HEK293 (cell line): Measurements from ENCODE around the gene IRAK1BP1.

Source experiments
- CTCF ChIA-PET: fragments of 350-600 bp; formaldehyde crosslinking; extraction: SDS; loops from one replicate; lab custom pipeline; 2021; ENCODE audit warnings: antibody characterized with exemption; lab: Yijun Ruan, JAX
- POLR2A ChIA-PET: fragments of 300-600 bp; formaldehyde crosslinking; extraction: SDS; loops from one replicate; lab custom pipeline; 2020; ENCODE audit warnings: antibody characterized with exemption, inconsistent platforms; lab: Yijun Ruan, JAX
- H3K27ac ChIP-seq: fragments of 200-500 bp; sonication (Bioruptor generic); 2 replicates; pipeline ENCODE4 v1.5.1; 2014; ENCODE audit warnings: low read depth, low read length, control low read depth, inconsistent platforms; ENCODE audit errors: extremely low read depth
- H3K36me3 ChIP-seq, 2 experiments: fragments of 200-500 bp in 1 of 2; sonication (Bioruptor generic) in 1 of 2; 1 replicate in 1 of 2; 2 replicates in 1 of 2; pipeline ENCODE4 v1.5.1; 2014 to 2017; ENCODE audit warnings: inconsistent platforms in 2 of 2, low read length in 2 of 2; ENCODE audit not compliant: control insufficient read depth in 2 of 2, insufficient read depth in 1 of 2
- H3K4me1 ChIP-seq: fragments of 200-500 bp; sonication (Bioruptor generic); 2 replicates; pipeline ENCODE4 v1.5.1; 2014; ENCODE audit warnings: mild to moderate bottlenecking, low read length, inconsistent platforms; ENCODE audit not compliant: control insufficient read depth, insufficient read depth
- H3K4me3 ChIP-seq: 2 replicates; pipeline ENCODE4 v1.5.1; 2011; ENCODE audit warnings: low read depth, mild to moderate bottlenecking, control low read depth, low read length, moderate library complexity
- H3K9me3 ChIP-seq: fragments of 200-500 bp; sonication (Bioruptor generic); 2 replicates; pipeline ENCODE4 v1.5.1; 2014; ENCODE audit warnings: low read depth, low read length, inconsistent platforms; ENCODE audit not compliant: control insufficient read depth, insufficient read depth
- CTCF ChIP-seq: fragments of 450-650 bp; formaldehyde crosslinking; IDR thresholded peaks from 2 replicates; pipeline ENCODE4 v1.5.1; 2016; ENCODE audit warnings: missing biosample characterization, missing genetic modification characterization
- FEZF1 ChIP-seq: fragments of 450-650 bp; formaldehyde crosslinking; IDR thresholded peaks from 2 replicates; pipeline ENCODE4 v1.5.1; 2016; ENCODE audit warnings: missing biosample characterization, missing genetic modification characterization
- GLIS2 ChIP-seq: fragments of 450-650 bp; formaldehyde crosslinking; IDR thresholded peaks from 2 replicates; pipeline ENCODE4 v1.5.1; 2016; ENCODE audit warnings: missing biosample characterization, missing genetic modification characterization
- KLF1 ChIP-seq: fragments of 450-650 bp; formaldehyde crosslinking; IDR thresholded peaks from 2 replicates; pipeline ENCODE4 v1.5.1; 2016; ENCODE audit warnings: missing biosample characterization, missing genetic modification characterization
- SCRT2 ChIP-seq: fragments of 450-650 bp; formaldehyde crosslinking; IDR thresholded peaks from 2 replicates; pipeline ENCODE4 v1.5.1; 2016; ENCODE audit warnings: missing biosample characterization, missing genetic modification characterization
- TCF7L2 ChIP-seq: IDR thresholded peaks from 2 replicates; pipeline ENCODE4 v1.6.1; 2011; ENCODE audit warnings: low read depth, mild to moderate bottlenecking, inconsistent platforms, low read length, moderate library complexity, borderline replicate concordance
- YY1 ChIP-seq: fragments of 450-650 bp; formaldehyde crosslinking; IDR thresholded peaks from 2 replicates; pipeline ENCODE4 v1.5.1; 2018; ENCODE audit warnings: missing biosample characterization, missing genetic modification characterization
- ZFHX2 ChIP-seq: fragments of 450-650 bp; formaldehyde crosslinking; conservative IDR thresholded peaks from 2 replicates; pipeline ENCODE4 v1.5.1; 2016; ENCODE audit warnings: missing biosample characterization, missing genetic modification characterization
- ZNF148 ChIP-seq: fragments of 450-650 bp; formaldehyde crosslinking; IDR thresholded peaks from 2 replicates; pipeline ENCODE4 v1.5.0; 2017; ENCODE audit warnings: missing biosample characterization, missing genetic modification characterization, borderline replicate concordance
- ZNF16 ChIP-seq: fragments of 450-650 bp; formaldehyde crosslinking; IDR thresholded peaks from 2 replicates; pipeline ENCODE4 v1.5.1; 2016; ENCODE audit warnings: low read depth, missing biosample characterization, missing genetic modification characterization
- ZNF175 ChIP-seq: fragments of 450-650 bp; formaldehyde crosslinking; IDR thresholded peaks from 2 replicates; pipeline ENCODE4 v1.5.1; 2016; ENCODE audit warnings: missing biosample characterization, missing genetic modification characterization
- ZNF23 ChIP-seq: fragments of 450-650 bp; formaldehyde crosslinking; IDR thresholded peaks from 2 replicates; pipeline ENCODE4 v1.5.1; 2016; ENCODE audit warnings: missing biosample characterization, missing genetic modification characterization, borderline replicate concordance
- ZNF280C ChIP-seq: fragments of 450-650 bp; formaldehyde crosslinking; IDR thresholded peaks from 2 replicates; pipeline ENCODE4 v1.5.1; 2016; ENCODE audit warnings: missing biosample characterization, missing genetic modification characterization
- ZNF529 ChIP-seq: fragments of 450-650 bp; formaldehyde crosslinking; IDR thresholded peaks from 2 replicates; pipeline ENCODE4 v1.5.1; 2017; ENCODE audit warnings: missing genetic modification characterization, missing biosample characterization; ENCODE audit not compliant: insufficient replicate concordance
- ZNF549 ChIP-seq: fragments of 450-650 bp; IDR thresholded peaks from 2 replicates; pipeline ENCODE4 v1.5.1; 2018; ENCODE audit warnings: missing biosample characterization, missing genetic modification characterization, mild to moderate bottlenecking, inconsistent platforms, moderate library complexity
- ZNF560 ChIP-seq: fragments of 450-650 bp; formaldehyde crosslinking; IDR thresholded peaks from 2 replicates; pipeline ENCODE4 v1.5.1; 2017; ENCODE audit warnings: missing biosample characterization, missing genetic modification characterization, borderline replicate concordance
- ZNF654 ChIP-seq: fragments of 450-650 bp; formaldehyde crosslinking; IDR thresholded peaks from 2 replicates; pipeline ENCODE4 v1.5.1; 2016; ENCODE audit warnings: low read depth, missing biosample characterization, missing genetic modification characterization
- ZNF670 ChIP-seq: fragments of 450-650 bp; formaldehyde crosslinking; IDR thresholded peaks from 2 replicates; pipeline ENCODE4 v1.5.1; 2016; ENCODE audit warnings: missing biosample characterization, missing genetic modification characterization, low read depth

Gene IRAK1BP1

GRCh38 chr6:78832091-78832808 lies 35.1 kb upstream of the IRAK1BP1 start:
- ChIA-PET CTCF (interaction anchor here (0.6 to 0.7 kb wide), 2 partner anchors 564 to 570 kb away, joined by 3 read pairs; no protein-coding TSS in a partner anchor), POLR2A (no interaction called here)
- Histone ChIP-seq H3K4me3 (no peak overlapping the region), H3K9me3 (no peaks in the 10 kb centered on the region), H3K27ac (no peak overlapping the region), H3K4me1 (no peaks in the 10 kb centered on the region), H3K36me3 (no peaks in the 10 kb centered on the region)
- TF ChIP-seq SCRT2 (tag by site-specific recombination) (peak; percentile 35; the same call in 1 of the 2 replicates), GLIS2 (tag by site-specific recombination) (no peak), FEZF1 (tag by site-specific recombination) (no peak), ZNF16 (tag by site-specific recombination) (no peak), KLF1 (tag by site-specific recombination) (no peak), ZFHX2 (tag by site-specific recombination) (no peak), ZNF148 (no peak), ZNF654 (tag by site-specific recombination) (no peak)

- TF ChIP-seq ZNF23 (tag by site-specific recombination) (no peak), ZNF654 (tag by site-specific recombination) (peak; percentile 16; the same call in 1 of the 2 replicates), CTCF (tag by site-specific recombination) (0 out of 2 replicates have a peak, but pooled peaks have one; percentile 9)
- TF ChIP-seq, all 188 proteins: peak for 2
- ChIA-PET POLR2A (no interaction called here), CTCF (interaction anchor here (0.6 to 1.3 kb wide), 11 partner anchors 11 to 1370 kb away, joined by 3 to 5 read pairs (median 3); no protein-coding TSS in a partner anchor)
- Histone ChIP-seq H3K36me3 (no peaks in the 10 kb centered on the region), H3K9me3 (no peaks in the 10 kb centered on the region), H3K4me3 (no peak overlapping the region), H3K27ac (no peak overlapping the region), H3K4me1 (no peaks in the 10 kb centered on the region)
These were observed 31.5 kb upstream of the IRAK1BP1 start for GRCh38 chr6:78835817-78836216.

- CTCF ChIA-PET: interaction anchor here (1.3 kb wide), 1 partner anchor 1217 kb away, joined by 3 read pairs; no protein-coding TSS in a partner anchor
- Histone ChIP-seq H3K27ac (no peak overlapping the region), H3K9me3 (no peaks in the 10 kb centered on the region), H3K4me1 (no peaks in the 10 kb centered on the region), H3K36me3 (no peaks in the 10 kb centered on the region), H3K4me3 (no peak overlapping the region)
- POLR2A ChIA-PET: no interaction called here
- TF ChIP-seq ZNF670 (no peak), YY1 (tag by site-specific recombination) (no peak), ZNF280C (no peak), CTCF (tag by site-specific recombination) (no peak), ZNF549 (tag by site-specific recombination) (no peak), ZNF529 (tag by site-specific recombination) (no peak), ZNF560 (tag by site-specific recombination) (no peak), ZNF175 (tag by site-specific recombination) (no peak), TCF7L2 (no peak)
These were observed 30.8 kb upstream of the IRAK1BP1 start for GRCh38 chr6:78836598-78836997.
